Measurements from ENCODE around the gene VAV3.

Gene VAV3

DNA sequence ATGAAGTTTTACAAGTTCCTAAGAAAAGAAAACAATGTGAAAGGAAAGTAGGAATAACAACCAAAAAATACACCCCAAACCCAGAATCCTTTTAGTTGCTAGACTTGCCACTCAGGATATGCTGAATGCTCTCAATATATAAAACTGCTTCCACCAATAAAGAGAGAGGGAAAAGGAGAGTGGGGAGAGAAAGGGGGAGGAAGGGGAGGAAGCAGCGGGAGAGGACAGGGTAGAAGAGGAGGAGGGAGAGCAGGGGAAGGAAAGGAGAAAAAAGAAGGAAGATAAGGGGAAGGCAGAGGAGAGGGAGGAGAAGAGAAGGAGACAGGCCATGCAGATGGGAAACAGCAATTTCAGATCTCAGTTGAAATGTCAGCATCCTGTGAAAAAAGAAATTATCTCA is 198.4 kb downstream of the VAV3 start:
- no peak for DNase-seq (ENCODE audit: low read depth)
- H3K4me3 ChIP-seq (ENCODE audit: control insufficient read depth, low read depth, low read length), result no peak overlapping the region
- TF ChIP-seq, protein P1, sequence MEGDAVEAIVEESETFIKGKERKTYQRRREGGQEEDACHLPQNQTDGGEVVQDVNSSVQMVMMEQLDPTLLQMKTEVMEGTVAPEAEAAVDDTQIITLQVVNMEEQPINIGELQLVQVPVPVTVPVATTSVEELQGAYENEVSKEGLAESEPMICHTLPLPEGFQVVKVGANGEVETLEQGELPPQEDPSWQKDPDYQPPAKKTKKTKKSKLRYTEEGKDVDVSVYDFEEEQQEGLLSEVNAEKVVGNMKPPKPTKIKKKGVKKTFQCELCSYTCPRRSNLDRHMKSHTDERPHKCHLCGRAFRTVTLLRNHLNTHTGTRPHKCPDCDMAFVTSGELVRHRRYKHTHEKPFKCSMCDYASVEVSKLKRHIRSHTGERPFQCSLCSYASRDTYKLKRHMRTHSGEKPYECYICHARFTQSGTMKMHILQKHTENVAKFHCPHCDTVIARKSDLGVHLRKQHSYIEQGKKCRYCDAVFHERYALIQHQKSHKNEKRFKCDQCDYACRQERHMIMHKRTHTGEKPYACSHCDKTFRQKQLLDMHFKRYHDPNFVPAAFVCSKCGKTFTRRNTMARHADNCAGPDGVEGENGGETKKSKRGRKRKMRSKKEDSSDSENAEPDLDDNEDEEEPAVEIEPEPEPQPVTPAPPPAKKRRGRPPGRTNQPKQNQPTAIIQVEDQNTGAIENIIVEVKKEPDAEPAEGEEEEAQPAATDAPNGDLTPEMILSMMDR (conservative IDR thresholded peaks at IDR 0.05; ENCODE audit: control insufficient read depth, insufficient read depth, low read depth, low read length), result no peak

DNA sequence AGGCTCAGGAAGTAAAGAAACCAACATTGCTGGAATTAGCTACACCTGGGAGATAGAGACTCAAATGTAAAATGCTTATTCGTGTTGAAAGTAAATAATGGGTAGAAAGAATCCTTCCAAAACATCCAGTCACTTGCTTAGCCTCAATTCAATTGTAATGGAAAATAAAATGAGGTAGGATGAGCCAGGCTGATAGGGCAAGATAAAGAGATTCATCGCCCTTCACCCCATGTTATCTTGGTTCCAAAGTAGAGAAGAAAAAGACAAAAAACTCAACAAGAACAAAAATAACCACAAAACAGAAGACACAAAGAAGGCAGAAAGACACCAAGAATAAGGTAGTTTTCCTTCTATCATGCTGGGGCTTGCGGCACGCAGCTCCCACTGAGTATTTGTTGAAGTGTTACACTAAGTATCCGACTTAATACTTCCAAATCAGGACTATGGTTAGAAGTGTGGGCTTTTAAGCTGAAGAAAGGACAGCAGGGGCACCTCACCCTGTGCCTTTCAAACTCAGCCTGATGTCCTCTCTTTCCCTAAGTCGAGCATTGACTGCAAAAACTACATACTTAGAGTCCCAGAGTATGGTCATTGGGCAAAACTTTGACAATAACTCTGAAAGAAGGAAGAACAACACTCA is 202.1 kb downstream of the VAV3 start:
- no peak for DNase-seq (ENCODE audit: low read depth)

DNA sequence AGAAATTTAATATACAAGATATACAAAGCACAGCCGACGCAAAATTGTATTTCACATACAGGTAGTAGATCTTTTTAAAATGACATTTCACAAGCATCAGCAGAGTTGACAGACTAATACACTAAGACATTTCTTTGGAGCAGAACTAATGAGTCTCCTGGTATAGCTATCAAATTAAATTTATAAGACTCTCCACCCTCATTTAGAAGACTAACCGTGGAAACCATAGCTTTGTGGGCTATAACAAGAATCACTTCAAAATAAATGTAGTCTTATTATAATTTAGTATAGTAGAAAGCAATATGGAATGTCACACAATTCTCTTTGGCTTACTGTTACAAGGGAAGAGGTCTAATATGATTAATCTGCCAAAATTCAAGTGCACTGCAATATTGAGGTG is 204.9 kb downstream of the VAV3 start:
- TF ChIP-seq, protein P1 (conservative IDR thresholded peaks at IDR 0.05; ENCODE audit: control insufficient read depth, insufficient read depth, low read depth, low read length), result no peak
- H3K4me3 ChIP-seq (ENCODE audit: control insufficient read depth, low read depth, low read length), result no peak overlapping the region
- no peak for DNase-seq (ENCODE audit: low read depth)

More for the DNA sequence above, 202.1 kb downstream of the VAV3 start:
- no peak overlapping the region for H3K4me3 ChIP-seq (ENCODE audit: control insufficient read depth, low read depth, low read length)
- TF ChIP-seq, protein P1 (conservative IDR thresholded peaks at IDR 0.05; ENCODE audit: control insufficient read depth, insufficient read depth, low read depth, low read length), result no peak

DNA sequence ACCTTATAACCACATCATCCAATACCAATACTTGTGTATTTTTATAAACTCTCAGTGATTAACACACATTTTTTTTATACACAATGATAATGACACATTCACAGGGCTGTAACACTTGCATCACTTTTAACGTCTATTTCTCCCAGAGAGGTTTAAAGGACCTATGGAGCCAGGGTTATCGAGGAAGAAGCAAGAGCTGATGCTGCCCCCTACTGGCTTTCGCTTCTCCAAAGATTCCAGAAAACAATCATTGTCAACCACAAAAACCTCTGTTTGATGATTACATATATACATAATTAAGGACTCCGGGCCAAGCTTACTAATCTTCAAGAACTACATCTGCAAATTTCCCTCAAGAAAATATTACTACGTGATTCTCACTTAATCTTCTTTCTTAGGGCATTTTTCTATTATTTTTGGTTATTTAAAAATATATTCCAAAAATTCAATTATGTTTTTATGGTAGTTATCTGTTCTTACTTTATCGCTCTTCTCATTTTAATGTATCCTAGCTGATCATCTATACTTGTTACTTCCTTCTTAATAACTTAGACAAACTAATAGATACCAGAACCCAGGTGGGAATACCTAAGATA is 214.5 kb downstream of the VAV3 start:
- DNase-seq (ENCODE audit: low read depth), result peak; percentile 73
- TF ChIP-seq, protein P1 (conservative IDR thresholded peaks at IDR 0.05; ENCODE audit: control insufficient read depth, insufficient read depth, low read depth, low read length), result peak; percentile 80
- H3K4me3 ChIP-seq (ENCODE audit: control insufficient read depth, low read depth, low read length), result no peak overlapping the region

DNA sequence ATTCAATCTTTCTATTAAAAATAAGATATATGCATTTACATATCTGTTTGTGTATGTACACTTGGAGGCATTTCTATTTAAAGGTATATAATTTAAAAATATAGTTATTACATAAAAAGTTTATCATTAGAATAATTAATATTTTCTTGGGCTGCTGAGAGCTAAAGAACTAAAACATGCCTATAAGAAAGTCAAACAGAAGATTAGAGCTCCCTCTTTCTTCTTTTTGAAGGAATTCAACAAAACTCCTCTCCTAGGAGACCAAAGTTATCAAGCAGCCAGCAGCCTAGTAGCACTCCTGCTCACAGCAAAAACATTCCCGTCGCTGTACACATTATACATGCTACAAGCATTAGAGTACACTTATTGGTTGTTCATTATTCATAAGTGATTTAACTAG is 216.4 kb downstream of the VAV3 start:
- DNase-seq (ENCODE audit: low read depth), result peak; percentile 27
- no peak overlapping the region for H3K4me3 ChIP-seq (ENCODE audit: control insufficient read depth, low read depth, low read length)
- TF ChIP-seq, protein P1 (conservative IDR thresholded peaks at IDR 0.05; ENCODE audit: control insufficient read depth, insufficient read depth, low read depth, low read length), result peak; percentile 35

DNA sequence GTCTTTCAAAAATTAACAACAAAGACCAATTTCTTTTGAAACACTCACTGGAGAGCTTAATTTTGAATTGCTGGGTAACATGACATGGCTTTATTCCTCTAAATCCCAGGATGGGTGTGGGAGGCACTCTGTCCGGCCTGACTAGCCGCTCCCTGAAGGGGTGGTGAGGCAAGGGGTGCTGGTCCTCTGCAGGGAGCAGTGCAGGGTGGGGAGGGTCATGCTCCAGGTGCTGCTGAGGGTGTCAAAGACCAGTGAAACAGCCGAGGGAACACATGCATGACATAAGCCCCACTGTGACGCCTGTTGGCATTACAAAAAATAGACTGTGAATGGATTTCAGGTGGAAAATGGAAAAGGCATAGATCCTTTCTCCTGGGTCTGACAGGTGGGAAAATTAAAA is 223.7 kb downstream of the VAV3 start:
- TF ChIP-seq, protein P1 (conservative IDR thresholded peaks at IDR 0.05; ENCODE audit: control insufficient read depth, insufficient read depth, low read depth, low read length), result no peak
- H3K4me3 ChIP-seq (ENCODE audit: control insufficient read depth, low read depth, low read length), result no peak overlapping the region
- no peak for DNase-seq (ENCODE audit: low read depth)
